ENCODE measurements around the gene OR6C1.
"Not testable (repeated sequence)": the region's sequence is repeated elsewhere in the genome, so short reads cannot be mapped to it uniquely, and the experiment has no call there.

OR6C1 gene

GRCh38 chr12:55314043-55314442 lies at the start of gene OR6C1:
OR6C1 (plus strand) TSS chr12:55314343; CDS start chr12:55320600, 6,257 bp downstream.
- DNase-seq: no peak

GRCh38 chr12:55280991-55281390 lies 33.2 kb upstream of the OR6C1 start:
- no peak for DNase-seq

GRCh38 chr12:55289999-55290398 lies 24.1 kb upstream of the OR6C1 start:
- DNase-seq: no peak

GRCh38 chr12:55296469-55296868 lies 17.7 kb upstream of the OR6C1 start, which contains the start of gene OR6C6:
OR6C6 (minus strand) TSS chr12:55296569; CDS start chr12:55295232, 1,337 bp downstream.
- no peak for DNase-seq

- DNase-seq: no peak
Measured at GRCh38 chr12:55320201-55320600, 6.1 kb downstream of the OR6C1 start.

- not testable (repeated sequence) for DNase-seq
Measured at GRCh38 chr12:55325801-55326200, 11.7 kb downstream of the OR6C1 start.

- no peak for DNase-seq
Measured at GRCh38 chr12:55330446-55330845, 16.3 kb downstream of the OR6C1 start, which contains the start of gene OR6C3. OR6C3 (plus strand) TSS chr12:55330746; CDS start chr12:55331701, 955 bp downstream.

GRCh38 chr12:55336002-55336401 lies 21.9 kb downstream of the OR6C1 start:
- no peak for DNase-seq

- DNase-seq: not testable (repeated sequence)
Measured at GRCh38 chr12:55355338-55355737, 41.2 kb downstream of the OR6C1 start.

GRCh38 chr12:55362675-55363074 lies 48.5 kb downstream of the OR6C1 start, which contains the start of gene OR6C75:
OR6C75 (plus strand) TSS chr12:55362975; CDS start chr12:55365111, 2,136 bp downstream.
- DNase-seq: no peak

- no peak for DNase-seq
Measured at GRCh38 chr12:55365086-55365485, 50.9 kb downstream of the OR6C1 start.

Data from stimulated activated CD4-positive, alpha-beta T cell treated with anti-CD3 and anti-CD28 coated beads, Interleukin-2, amount 100 ng/mL, for 48 hours (primary cell).